SK-N-SH treated with all-trans-retinoic acid at 6 μM for 48 hours (cell line): ENCODE measurements around the gene NUCB1.

ENCODE experiments used
- ATAC-seq: fragments of 200-7000 bp; cut with Tn5 transposase; 3 replicates; pipeline ENCODE4 v1.9.1; 2020; ENCODE audit warnings: mild to moderate bottlenecking, moderate library complexity
- ARNTL ChIP-seq: fragments of 450-650 bp; formaldehyde crosslinking; IDR thresholded peaks from 2 replicates; pipeline ENCODE4 v1.5.0; 2020; ENCODE audit warnings: low read depth, mild to moderate bottlenecking, moderate library complexity, borderline replicate concordance
- BACH2 ChIP-seq: fragments of 250-450 bp; sonication (Bioruptor Pico); IDR thresholded peaks from 2 replicates; pipeline ENCODE4 v1.9.0; 2021; ENCODE audit warnings: mild to moderate bottlenecking, borderline replicate concordance
- CREB5 ChIP-seq: fragments of 250-450 bp; sonication (Bioruptor Pico); IDR thresholded peaks from 2 replicates; pipeline ENCODE4 v1.5.1; 2020; ENCODE audit warnings: low read depth, mild to moderate bottlenecking, moderate library complexity
- CSDC2 ChIP-seq: fragments of 250-450 bp; sonication (Bioruptor Pico); IDR thresholded peaks from 2 replicates; pipeline ENCODE4 v1.5.0; 2020; ENCODE audit warnings: mild to moderate bottlenecking, moderate library complexity
- CSRNP3 ChIP-seq: fragments of 250-450 bp; sonication (Bioruptor Pico); IDR thresholded peaks from 2 replicates; pipeline ENCODE4 v1.5.1; 2021; ENCODE audit warnings: mild to moderate bottlenecking, moderate library complexity
- GLIS3 ChIP-seq: fragments of 250-450 bp; sonication (Bioruptor Pico); IDR thresholded peaks from 2 replicates; pipeline ENCODE4 v1.5.0; 2020; ENCODE audit warnings: mild to moderate bottlenecking, moderate library complexity
- OSR1 ChIP-seq: fragments of 250-450 bp; sonication (Bioruptor Pico); IDR thresholded peaks from 2 replicates; pipeline ENCODE4 v1.8.0; 2022; ENCODE audit warnings: moderate library complexity, mild to moderate bottlenecking, inconsistent platforms
- PATZ1 ChIP-seq: fragments of 250-450 bp; sonication (Bioruptor Pico); IDR thresholded peaks from 2 replicates; pipeline ENCODE4 v1.8.0; 2020; ENCODE audit warnings: mild to moderate bottlenecking, moderate library complexity, borderline replicate concordance
- POU6F1 ChIP-seq: fragments of 250-450 bp; sonication (Bioruptor Pico); IDR thresholded peaks from 2 replicates; pipeline ENCODE4 v1.8.0; 2021; ENCODE audit warnings: low read depth, mild to moderate bottlenecking, moderate library complexity, borderline replicate concordance
- PPARA ChIP-seq: fragments of 250-450 bp; sonication (Bioruptor Pico); IDR thresholded peaks from 2 replicates; pipeline ENCODE4 v1.5.0; 2020; ENCODE audit warnings: mild to moderate bottlenecking, borderline replicate concordance
- RARB ChIP-seq: fragments of 250-450 bp; sonication (Bioruptor Pico); IDR thresholded peaks from 2 replicates; pipeline ENCODE4 v1.8.0; 2021; ENCODE audit warnings: mild to moderate bottlenecking, moderate library complexity
- TCF4 ChIP-seq: fragments of 250-450 bp; sonication (Bioruptor Pico); IDR thresholded peaks from 2 replicates; pipeline ENCODE4 v1.8.0; 2021; ENCODE audit warnings: mild to moderate bottlenecking, moderate library complexity, borderline replicate concordance
- TOX ChIP-seq: fragments of 250-450 bp; sonication (Bioruptor Pico); IDR thresholded peaks from 2 replicates; pipeline ENCODE4 v1.8.0; 2021; ENCODE audit warnings: mild to moderate bottlenecking, moderate library complexity, borderline replicate concordance
- TSHZ2 ChIP-seq: fragments of 250-450 bp; sonication (Bioruptor Pico); IDR thresholded peaks from 2 replicates; pipeline ENCODE4 v1.5.0; 2020; ENCODE audit warnings: mild to moderate bottlenecking, moderate library complexity
- ZC3H10 ChIP-seq: fragments of 250-450 bp; sonication (Bioruptor Pico); IDR thresholded peaks from 2 replicates; pipeline ENCODE4 v1.5.1; 2021; ENCODE audit warnings: mild to moderate bottlenecking, moderate library complexity
- ZFP3 ChIP-seq: fragments of 250-450 bp; sonication (Bioruptor Pico); IDR thresholded peaks from 2 replicates; pipeline ENCODE4 v1.5.0; 2020; ENCODE audit warnings: mild to moderate bottlenecking, moderate library complexity
- ZFP30 ChIP-seq: fragments of 450-650 bp; formaldehyde crosslinking; IDR thresholded peaks from 2 replicates; pipeline ENCODE4 v1.5.0; 2022; ENCODE audit warnings: mild to moderate bottlenecking, moderate library complexity
- ZNF565 ChIP-seq: fragments of 450-650 bp; formaldehyde crosslinking; conservative IDR thresholded peaks from 2 replicates; pipeline ENCODE4 v1.5.0; 2020; ENCODE audit warnings: low read depth, mild to moderate bottlenecking, moderate library complexity
- ZNF70 ChIP-seq: fragments of 450-650 bp; formaldehyde crosslinking; IDR thresholded peaks from 2 replicates; pipeline ENCODE4 v1.5.0; 2020; ENCODE audit warnings: mild to moderate bottlenecking, moderate library complexity
- ZNF8 ChIP-seq: fragments of 450-650 bp; formaldehyde crosslinking; IDR thresholded peaks from 2 replicates; pipeline ENCODE4 v1.5.0; 2020; ENCODE audit warnings: mild to moderate bottlenecking, moderate library complexity

Gene NUCB1

GRCh38 chr19:48899781-48900476, at the start of gene NUCB1:
NUCB1 (plus strand) TSS chr19:48900312; CDS start chr19:48900797, 485 bp downstream.
- peak; percentile 97 for ATAC-seq
- TF ChIP-seq ZNF565 (no peak), OSR1 (CRISPR knock-in tag) (no peak), TCF4 (CRISPR knock-in tag) (no peak), TOX (CRISPR knock-in tag) (no peak), PATZ1 (CRISPR knock-in tag) (no peak), TSHZ2 (CRISPR knock-in tag) (no peak), ZNF70 (CRISPR knock-in tag) (no peak), PPARA (CRISPR knock-in tag) (no peak), POU6F1 (CRISPR knock-in tag) (no peak), ZC3H10 (CRISPR knock-in tag) (no peak), CSRNP3 (no peak), CSDC2 (CRISPR knock-in tag) (no peak)

GRCh38 chr19:48852292-48852691, 47.8 kb upstream of the NUCB1 start:
- no peak for ATAC-seq
- TF ChIP-seq BACH2 (CRISPR knock-in tag) (no peak), GLIS3 (no peak), OSR1 (CRISPR knock-in tag) (no peak), PPARA (CRISPR knock-in tag) (no peak), ZFP3 (CRISPR knock-in tag) (no peak), ZNF565 (no peak), CSRNP3 (no peak), ZC3H10 (CRISPR knock-in tag) (no peak), RARB (CRISPR knock-in tag) (no peak), TOX (CRISPR knock-in tag) (no peak), ARNTL (CRISPR knock-in tag) (no peak), POU6F1 (CRISPR knock-in tag) (no peak), CREB5 (CRISPR knock-in tag) (no peak), ZFP30 (CRISPR knock-in tag) (no peak), ZNF8 (no peak), TCF4 (CRISPR knock-in tag) (no peak), PATZ1 (CRISPR knock-in tag) (no peak)
- TF ChIP-seq, all 23 proteins: peak for 0
